ENCODE data around the gene ZNF384. TPM values are rescaled to one million over a fixed set of nuclear protein-coding genes. Genes with fewer than 3 reads are reported as not detected.

ZNF384 gene
- total and polyA plus RNA-seq, 2 experiments from 2014 or later, result 20.5 to 35.9 TPM

DNA sequence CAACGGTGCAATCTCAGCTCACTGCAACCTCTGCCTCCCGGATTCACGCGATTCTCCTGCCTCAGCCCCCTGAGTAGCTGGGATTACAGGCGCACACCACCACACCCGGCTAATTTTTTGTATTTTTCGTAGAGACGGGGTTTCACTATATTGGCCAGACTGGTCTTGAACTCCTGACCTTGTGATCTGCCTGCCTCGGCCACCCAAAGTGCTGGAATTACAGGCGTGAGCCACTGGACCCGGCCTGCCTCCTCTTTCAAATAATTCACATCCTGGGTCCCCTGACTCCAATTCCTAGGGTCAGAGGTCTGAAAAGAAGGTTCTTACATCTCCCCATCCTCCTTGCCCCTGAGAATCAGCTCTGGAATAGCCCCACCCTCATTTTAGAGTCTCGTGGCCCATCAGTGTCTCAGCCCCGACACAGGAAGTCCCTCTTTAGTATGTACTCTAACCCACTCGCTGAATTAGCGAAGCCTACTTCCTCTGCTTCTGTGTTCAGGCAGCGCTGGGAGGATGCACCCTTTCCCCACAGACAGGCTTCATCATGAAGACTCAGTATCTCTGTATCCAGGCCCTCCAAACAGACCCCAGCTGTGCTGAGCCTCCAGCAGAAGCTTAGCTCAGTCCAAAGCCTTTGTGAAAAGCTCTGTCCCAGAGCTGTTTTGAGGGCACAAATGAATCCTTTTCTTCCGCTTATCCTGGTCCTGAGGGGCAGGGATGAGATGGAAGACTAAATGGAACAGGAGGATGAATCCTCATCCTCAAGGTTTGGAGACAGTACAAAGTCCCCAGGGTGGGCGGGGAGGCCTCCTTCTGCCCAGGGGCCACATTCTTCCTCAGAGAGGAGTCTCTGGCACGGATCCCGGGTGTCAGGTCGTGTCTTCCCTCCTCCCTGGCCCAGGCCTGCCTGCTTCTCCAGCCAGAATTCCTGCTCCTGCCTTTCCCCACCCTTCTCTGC, 56.9 kb downstream of the ZNF384 start:
- no peaks in the 10 kb centered on the region for H3K79me2 ChIP-seq (replicated peaks; ENCODE audit: insufficient read depth)
- no peaks in the 10 kb centered on the region for H3K9me3 Mint-ChIP-seq
- no peaks in the 10 kb centered on the region for H4K20me1 ChIP-seq (replicated peaks; ENCODE audit: insufficient read depth)
- H3F3A ChIP-seq (replicated peaks; ENCODE audit: low read depth), result 0 out of 2 replicates have a peak, but pooled peaks cover 3% of the 10 kb centered on the region
- H3K36me3 Mint-ChIP-seq (ENCODE audit: low read depth), result no peaks in the 10 kb centered on the region
- no peak overlapping the region for H3K4me3 ChIP-seq
- H3K4me2 ChIP-seq, result no peak overlapping the region
- H3K36me3 ChIP-seq (ENCODE audit: insufficient read depth), result no peaks in the 10 kb centered on the region
- no peak overlapping the region for H3K27ac Mint-ChIP-seq
- no peak for TF ChIP-seq ZNF331 (CRISPR knock-in tag; IDR thresholded peaks at IDR 0.05; ENCODE audit: low read depth)
- H2AFZ ChIP-seq, result peak overlapping the region; percentile 90
- H3K4me3 Mint-ChIP-seq, result no peak overlapping the region; the same call in 2 of the 3 replicates
- H3K4me1 Mint-ChIP-seq, result peaks cover 22% of the 10 kb centered on the region
- H3K4me1 ChIP-seq (ENCODE audit: insufficient read depth), result no peaks in the 10 kb centered on the region
- peak; percentile 8; the same call in 1 of the 3 replicates for ATAC-seq
- peaks cover 15% of the 10 kb centered on the region for H3K27me3 Mint-ChIP-seq (ENCODE audit: insufficient read depth, low read depth, poor library complexity)
- no peak for DNase-seq (ENCODE audit: low spot score)
- no peak overlapping the region for H3K27ac ChIP-seq (ENCODE audit: low read depth)
- H3K27me3 ChIP-seq (ENCODE audit: insufficient read depth), result no peaks in the 10 kb centered on the region
- H3K9me2 ChIP-seq (ENCODE audit: insufficient read depth), result no peaks in the 10 kb centered on the region

DNA sequence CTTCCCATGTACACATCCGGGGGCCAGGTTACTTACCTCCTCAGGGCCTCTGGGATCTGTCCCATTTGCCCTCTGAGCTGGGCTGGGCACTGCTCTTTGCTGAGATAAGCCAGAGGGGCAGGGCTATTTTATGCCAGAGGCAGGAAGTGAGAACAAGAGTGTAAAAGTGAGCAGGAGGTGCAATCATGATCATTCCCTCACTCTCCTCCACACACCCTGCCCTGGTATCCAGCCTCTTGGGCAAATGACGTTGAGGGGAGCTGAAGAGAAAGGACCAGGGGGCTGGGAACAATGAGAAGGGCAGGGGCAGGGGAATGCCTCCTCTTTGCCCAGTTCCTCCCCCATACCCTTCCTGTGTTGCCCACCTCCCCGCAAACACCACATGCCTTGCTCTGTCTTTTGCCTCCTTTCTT, 57.6 kb downstream of the ZNF384 start:
- H3K36me3 Mint-ChIP-seq (ENCODE audit: low read depth), result no peaks in the 10 kb centered on the region
- ATAC-seq, result no peak
- Histone ChIP-seq H3K36me3 (ENCODE audit: insufficient read depth) (no peaks in the 10 kb centered on the region), H3K4me1 (ENCODE audit: insufficient read depth) (no peaks in the 10 kb centered on the region), H3K4me2 (no peak overlapping the region), H4K20me1 (replicated peaks; ENCODE audit: insufficient read depth) (no peaks in the 10 kb centered on the region), H3K9me2 (ENCODE audit: insufficient read depth) (no peaks in the 10 kb centered on the region), H3K27ac (ENCODE audit: low read depth) (no peak overlapping the region), H3K4me3 (no peak overlapping the region), H3K27me3 (ENCODE audit: insufficient read depth) (no peaks in the 10 kb centered on the region), H3F3A (replicated peaks; ENCODE audit: low read depth) (0 out of 2 replicates have a peak, but pooled peaks cover 3% of the 10 kb centered on the region), H3K79me2 (replicated peaks; ENCODE audit: insufficient read depth) (no peaks in the 10 kb centered on the region), H2AFZ (peak overlapping the region; percentile 69)
- no peaks in the 10 kb centered on the region for H3K9me3 Mint-ChIP-seq
- H3K27ac Mint-ChIP-seq, result no peak overlapping the region
- H3K4me3 Mint-ChIP-seq, result no peak overlapping the region; the same call in 2 of the 3 replicates
- peaks cover 22% of the 10 kb centered on the region for H3K4me1 Mint-ChIP-seq
- H3K27me3 Mint-ChIP-seq (ENCODE audit: insufficient read depth, low read depth, poor library complexity), result peaks cover 15% of the 10 kb centered on the region
- no peak for DNase-seq (ENCODE audit: low spot score)
- TF ChIP-seq NANOG (IDR thresholded peaks at IDR 0.05; ENCODE audit: borderline replicate concordance) (no peak), ZNF114 (CRISPR knock-in tag; IDR thresholded peaks at IDR 0.05) (no peak), POLR2AphosphoS5 (IDR thresholded peaks at IDR 0.05; ENCODE audit: low read depth) (no peak), CREB1 (CRISPR knock-in tag; IDR thresholded peaks at IDR 0.05; ENCODE audit: low read depth) (no peak), EZH2 (IDR thresholded peaks at IDR 0.05; ENCODE audit: low read depth, unreplicated experiment) (no peak), JUNB (IDR thresholded peaks at IDR 0.05; ENCODE audit: unreplicated experiment) (no peak), STAT1 (IDR thresholded peaks at IDR 0.05; ENCODE audit: unreplicated experiment) (no peak), EZH2phosphoT487 (IDR thresholded peaks at IDR 0.05; ENCODE audit: unreplicated experiment) (no peak), ZNF331 (CRISPR knock-in tag; IDR thresholded peaks at IDR 0.05; ENCODE audit: low read depth) (no peak)
- TF ChIP-seq, protein P1, sequence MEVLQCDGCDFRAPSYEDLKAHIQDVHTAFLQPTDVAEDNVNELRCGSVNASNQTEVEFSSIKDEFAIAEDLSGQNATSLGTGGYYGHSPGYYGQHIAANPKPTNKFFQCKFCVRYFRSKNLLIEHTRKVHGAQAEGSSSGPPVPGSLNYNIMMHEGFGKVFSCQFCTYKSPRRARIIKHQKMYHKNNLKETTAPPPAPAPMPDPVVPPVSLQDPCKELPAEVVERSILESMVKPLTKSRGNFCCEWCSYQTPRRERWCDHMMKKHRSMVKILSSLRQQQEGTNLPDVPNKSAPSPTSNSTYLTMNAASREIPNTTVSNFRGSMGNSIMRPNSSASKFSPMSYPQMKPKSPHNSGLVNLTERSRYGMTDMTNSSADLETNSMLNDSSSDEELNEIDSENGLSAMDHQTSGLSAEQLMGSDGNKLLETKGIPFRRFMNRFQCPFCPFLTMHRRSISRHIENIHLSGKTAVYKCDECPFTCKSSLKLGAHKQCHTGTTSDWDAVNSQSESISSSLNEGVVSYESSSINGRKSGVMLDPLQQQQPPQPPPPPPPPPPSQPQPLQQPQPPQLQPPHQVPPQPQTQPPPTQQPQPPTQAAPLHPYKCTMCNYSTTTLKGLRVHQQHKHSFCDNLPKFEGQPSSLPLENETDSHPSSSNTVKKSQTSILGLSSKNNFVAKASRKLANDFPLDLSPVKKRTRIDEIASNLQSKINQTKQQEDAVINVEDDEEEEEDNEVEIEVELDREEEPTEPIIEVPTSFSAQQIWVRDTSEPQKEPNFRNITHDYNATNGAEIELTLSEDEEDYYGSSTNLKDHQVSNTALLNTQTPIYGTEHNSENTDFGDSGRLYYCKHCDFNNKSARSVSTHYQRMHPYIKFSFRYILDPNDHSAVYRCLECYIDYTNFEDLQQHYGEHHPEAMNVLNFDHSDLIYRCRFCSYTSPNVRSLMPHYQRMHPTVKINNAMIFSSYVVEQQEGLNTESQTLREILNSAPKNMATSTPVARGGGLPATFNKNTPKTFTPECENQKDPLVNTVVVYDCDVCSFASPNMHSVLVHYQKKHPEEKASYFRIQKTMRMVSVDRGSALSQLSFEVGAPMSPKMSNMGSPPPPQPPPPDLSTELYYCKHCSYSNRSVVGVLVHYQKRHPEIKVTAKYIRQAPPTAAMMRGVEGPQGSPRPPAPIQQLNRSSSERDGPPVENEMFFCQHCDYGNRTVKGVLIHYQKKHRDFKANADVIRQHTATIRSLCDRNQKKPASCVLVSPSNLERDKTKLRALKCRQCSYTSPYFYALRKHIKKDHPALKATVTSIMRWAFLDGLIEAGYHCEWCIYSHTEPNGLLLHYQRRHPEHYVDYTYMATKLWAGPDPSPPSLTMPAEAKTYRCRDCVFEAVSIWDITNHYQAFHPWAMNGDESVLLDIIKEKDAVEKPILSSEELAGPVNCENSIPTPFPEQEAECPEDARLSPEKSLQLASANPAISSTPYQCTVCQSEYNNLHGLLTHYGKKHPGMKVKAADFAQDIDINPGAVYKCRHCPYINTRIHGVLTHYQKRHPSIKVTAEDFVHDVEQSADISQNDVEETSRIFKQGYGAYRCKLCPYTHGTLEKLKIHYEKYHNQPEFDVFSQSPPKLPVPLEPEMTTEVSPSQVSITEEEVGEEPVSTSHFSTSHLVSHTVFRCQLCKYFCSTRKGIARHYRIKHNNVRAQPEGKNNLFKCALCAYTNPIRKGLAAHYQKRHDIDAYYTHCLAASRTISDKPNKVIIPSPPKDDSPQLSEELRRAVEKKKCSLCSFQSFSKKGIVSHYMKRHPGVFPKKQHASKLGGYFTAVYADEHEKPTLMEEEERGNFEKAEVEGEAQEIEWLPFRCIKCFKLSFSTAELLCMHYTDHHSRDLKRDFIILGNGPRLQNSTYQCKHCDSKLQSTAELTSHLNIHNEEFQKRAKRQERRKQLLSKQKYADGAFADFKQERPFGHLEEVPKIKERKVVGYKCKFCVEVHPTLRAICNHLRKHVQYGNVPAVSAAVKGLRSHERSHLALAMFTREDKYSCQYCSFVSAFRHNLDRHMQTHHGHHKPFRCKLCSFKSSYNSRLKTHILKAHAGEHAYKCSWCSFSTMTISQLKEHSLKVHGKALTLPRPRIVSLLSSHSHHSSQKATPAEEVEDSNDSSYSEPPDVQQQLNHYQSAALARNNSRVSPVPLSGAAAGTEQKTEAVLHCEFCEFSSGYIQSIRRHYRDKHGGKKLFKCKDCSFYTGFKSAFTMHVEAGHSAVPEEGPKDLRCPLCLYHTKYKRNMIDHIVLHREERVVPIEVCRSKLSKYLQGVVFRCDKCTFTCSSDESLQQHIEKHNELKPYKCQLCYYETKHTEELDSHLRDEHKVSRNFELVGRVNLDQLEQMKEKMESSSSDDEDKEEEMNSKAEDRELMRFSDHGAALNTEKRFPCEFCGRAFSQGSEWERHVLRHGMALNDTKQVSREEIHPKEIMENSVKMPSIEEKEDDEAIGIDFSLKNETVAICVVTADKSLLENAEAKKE (CRISPR knock-in tag; IDR thresholded peaks at IDR 0.05), result no peak
- TF ChIP-seq, protein P2, sequence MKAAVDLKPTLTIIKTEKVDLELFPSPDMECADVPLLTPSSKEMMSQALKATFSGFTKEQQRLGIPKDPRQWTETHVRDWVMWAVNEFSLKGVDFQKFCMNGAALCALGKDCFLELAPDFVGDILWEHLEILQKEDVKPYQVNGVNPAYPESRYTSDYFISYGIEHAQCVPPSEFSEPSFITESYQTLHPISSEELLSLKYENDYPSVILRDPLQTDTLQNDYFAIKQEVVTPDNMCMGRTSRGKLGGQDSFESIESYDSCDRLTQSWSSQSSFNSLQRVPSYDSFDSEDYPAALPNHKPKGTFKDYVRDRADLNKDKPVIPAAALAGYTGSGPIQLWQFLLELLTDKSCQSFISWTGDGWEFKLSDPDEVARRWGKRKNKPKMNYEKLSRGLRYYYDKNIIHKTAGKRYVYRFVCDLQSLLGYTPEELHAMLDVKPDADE (IDR thresholded peaks at IDR 0.05), result no peak
- TF ChIP-seq, protein P3, sequence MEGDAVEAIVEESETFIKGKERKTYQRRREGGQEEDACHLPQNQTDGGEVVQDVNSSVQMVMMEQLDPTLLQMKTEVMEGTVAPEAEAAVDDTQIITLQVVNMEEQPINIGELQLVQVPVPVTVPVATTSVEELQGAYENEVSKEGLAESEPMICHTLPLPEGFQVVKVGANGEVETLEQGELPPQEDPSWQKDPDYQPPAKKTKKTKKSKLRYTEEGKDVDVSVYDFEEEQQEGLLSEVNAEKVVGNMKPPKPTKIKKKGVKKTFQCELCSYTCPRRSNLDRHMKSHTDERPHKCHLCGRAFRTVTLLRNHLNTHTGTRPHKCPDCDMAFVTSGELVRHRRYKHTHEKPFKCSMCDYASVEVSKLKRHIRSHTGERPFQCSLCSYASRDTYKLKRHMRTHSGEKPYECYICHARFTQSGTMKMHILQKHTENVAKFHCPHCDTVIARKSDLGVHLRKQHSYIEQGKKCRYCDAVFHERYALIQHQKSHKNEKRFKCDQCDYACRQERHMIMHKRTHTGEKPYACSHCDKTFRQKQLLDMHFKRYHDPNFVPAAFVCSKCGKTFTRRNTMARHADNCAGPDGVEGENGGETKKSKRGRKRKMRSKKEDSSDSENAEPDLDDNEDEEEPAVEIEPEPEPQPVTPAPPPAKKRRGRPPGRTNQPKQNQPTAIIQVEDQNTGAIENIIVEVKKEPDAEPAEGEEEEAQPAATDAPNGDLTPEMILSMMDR (conservative IDR thresholded peaks at IDR 0.05; ENCODE audit: low read depth in 2 of 2), result no peak

Measured in GM23338 (cell line).